Medulla oblongata (tissue), 1 donor: ENCODE data around the gene POLR1C.
"Not testable (repeated sequence)": the region's sequence is repeated elsewhere in the genome, so short reads cannot be mapped to it uniquely, and the experiment has no call there.

Experiments used
- DNase-seq: peaks from one replicate; pipeline ENCODE4 v3.0.0-alpha.2; 2015; ENCODE audit errors: extremely low spot score

The POLR1C gene

DNA sequence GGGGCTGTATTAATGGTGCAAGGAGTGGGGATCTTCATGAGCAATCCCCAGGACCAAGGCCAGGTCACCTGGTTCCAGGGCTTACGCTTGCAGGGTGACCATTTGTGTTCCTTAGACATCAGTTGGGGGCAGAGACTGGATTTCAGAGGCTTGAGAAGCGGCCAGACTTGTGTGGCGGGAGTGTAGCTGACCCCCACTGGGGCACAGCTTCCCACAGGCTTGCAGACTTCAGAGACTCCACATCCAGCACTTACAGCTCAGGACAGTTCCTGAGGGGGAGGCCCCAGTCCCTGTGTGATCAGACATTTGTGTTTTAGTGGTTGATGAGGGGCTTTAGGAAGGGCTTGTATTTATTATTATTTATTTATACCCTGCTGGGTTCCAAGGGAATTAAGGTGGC, 24.2 kb upstream of the POLR1C start:
- no peak for DNase-seq

GRCh38 chr6:43493230-43493629, 23.7 kb upstream of the POLR1C start:
- no peak for DNase-seq

DNA sequence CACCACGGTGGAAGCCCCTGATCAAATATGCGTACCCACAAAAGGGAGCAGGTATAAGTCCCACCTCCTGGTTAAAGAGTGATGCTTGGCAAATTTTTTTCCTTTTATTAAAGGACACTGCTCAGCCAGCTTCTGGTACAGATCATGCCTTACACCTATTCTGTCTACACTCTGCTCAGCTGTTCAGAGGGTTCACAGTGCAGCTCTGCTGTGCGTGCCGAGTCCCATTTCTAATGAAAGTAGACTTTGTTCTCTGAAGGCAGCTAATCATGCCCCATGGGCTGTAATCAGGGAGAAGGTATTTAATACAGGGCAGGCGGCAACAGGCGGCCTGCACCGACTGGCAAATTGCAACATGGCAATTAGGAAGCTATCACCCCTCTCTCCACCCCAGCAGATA, 23.1 kb upstream of the POLR1C start:
- DNase-seq = peak; percentile 62

DNA sequence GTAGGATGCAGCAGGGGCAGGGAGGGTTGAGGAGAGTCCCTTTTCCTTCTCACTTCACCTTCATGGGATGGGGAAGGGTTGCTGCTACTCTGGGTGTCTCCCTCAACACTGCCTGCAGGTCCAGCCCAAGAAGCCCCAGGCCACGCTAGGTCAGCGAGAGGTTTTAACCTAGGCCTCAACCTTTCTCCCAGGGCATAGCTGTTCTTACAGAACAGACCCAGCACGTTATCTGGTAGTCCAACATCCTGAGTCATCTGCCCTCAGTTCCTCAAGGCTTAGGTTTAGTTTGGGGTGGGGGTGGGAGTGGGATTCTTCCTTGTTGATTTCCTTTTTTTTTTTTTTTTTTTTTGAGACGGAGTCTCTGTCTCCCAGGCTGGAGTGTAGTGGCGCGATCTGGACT, 22.6 kb upstream of the POLR1C start:
- DNase-seq = no peak

GRCh38 chr6:43494766-43495165, 22.1 kb upstream of the POLR1C start:
- DNase-seq = no peak

GRCh38 chr6:43495409-43495941, 21.4 kb upstream of the POLR1C start:
- no peak for DNase-seq

- peak; percentile 36 for DNase-seq
Measured at GRCh38 chr6:43496370-43497128, 20.3 kb upstream of the POLR1C start.

- DNase-seq = no peak
Measured at GRCh38 chr6:43497129-43497396, 19.8 kb upstream of the POLR1C start.

DNA sequence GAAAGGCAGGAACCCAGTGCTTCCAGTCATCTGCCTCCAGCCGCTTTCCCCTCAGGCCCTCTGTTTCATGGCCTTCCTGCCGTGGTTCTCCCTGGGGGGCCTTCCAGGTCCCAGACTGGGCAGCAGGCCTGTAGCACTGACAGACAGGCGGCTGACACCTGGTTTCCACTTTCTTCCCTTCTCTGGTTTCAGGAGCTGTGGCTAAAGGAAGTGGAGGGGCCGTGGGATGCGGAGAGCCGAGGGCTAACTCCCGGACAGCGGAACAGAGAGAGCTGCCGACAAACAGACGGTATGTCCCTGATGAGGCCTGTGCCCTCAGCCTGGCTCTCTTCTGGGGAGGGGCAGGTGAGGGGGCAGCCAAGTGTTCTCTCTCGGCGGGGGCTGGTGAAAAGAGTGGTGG, 19.2 kb upstream of the POLR1C start:
- DNase-seq = no peak

GRCh38 chr6:43498291-43498690, 18.6 kb upstream of the POLR1C start:
- DNase-seq = not testable (repeated sequence)

DNA sequence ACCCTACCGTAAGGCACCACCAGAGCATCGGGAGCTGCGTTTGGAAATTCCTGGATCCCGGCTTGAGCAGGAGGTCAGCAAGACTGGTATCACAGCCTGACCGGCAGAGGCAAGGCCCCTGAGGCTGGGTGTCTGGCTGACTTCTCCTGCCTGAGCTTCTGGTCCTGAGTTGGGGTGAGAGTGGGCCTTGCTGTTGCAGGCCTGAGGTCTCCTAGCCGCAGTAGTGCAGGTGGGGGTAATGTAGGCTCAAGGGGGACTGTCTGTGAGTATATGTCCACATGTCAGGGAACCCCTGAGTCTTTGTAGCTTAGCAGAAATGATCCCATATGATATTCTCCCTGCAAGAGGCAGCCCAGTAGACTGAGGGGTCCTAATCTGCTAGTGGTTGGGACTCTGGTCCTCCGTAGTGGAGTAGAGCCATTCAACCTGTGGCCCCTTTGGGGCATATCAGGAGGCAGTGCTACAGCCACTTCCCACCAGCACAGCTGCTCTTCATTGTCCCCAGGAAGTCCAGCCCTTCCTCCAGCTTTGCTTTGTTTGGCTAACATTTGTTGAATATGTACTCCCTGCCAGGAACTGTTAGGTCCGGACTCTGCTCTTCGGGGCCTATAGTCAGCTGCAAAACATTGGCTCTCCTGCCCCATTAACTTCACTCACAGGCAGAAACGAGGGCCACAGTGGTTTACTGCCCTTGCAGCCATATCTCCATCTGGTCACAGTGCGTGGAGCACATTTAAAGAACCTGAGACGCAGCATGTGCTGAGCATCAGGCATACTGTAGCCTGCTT, 17.7 kb upstream of the POLR1C start:
- DNase-seq = no peak

- no peak for DNase-seq
Measured at GRCh38 chr6:43500921-43501320, 16.0 kb upstream of the POLR1C start.

- peak; percentile 56 for DNase-seq
Measured at GRCh38 chr6:43502666-43503065, 14.2 kb upstream of the POLR1C start.

GRCh38 chr6:43503443-43503842, 13.4 kb upstream of the POLR1C start:
- no peak for DNase-seq

- no peak for DNase-seq
Measured at GRCh38 chr6:43504756-43505593, 11.9 kb upstream of the POLR1C start.

DNA sequence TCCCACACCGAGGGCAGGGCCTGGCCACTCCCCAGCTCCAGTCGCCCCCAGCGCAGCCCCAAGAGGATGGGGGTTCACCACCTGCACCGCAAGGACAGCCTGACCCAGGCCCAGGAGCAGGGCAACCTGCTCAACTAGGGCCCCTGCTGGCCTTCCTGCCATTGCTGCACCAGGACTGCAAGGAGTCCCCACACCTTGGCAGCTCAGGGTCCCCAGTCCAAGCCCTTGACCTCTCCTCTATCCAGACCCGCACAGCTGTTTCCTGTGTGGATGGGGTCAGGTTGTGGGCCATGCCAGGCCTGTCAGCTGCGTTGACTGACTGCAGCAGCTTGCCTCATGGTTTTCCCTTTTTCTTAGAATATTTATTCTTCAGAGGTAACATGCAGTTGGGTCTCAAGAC, 11.2 kb upstream of the POLR1C start:
- DNase-seq = peak; percentile 1

- DNase-seq = no peak
Measured at GRCh38 chr6:43506171-43506570, 10.7 kb upstream of the POLR1C start.

DNA sequence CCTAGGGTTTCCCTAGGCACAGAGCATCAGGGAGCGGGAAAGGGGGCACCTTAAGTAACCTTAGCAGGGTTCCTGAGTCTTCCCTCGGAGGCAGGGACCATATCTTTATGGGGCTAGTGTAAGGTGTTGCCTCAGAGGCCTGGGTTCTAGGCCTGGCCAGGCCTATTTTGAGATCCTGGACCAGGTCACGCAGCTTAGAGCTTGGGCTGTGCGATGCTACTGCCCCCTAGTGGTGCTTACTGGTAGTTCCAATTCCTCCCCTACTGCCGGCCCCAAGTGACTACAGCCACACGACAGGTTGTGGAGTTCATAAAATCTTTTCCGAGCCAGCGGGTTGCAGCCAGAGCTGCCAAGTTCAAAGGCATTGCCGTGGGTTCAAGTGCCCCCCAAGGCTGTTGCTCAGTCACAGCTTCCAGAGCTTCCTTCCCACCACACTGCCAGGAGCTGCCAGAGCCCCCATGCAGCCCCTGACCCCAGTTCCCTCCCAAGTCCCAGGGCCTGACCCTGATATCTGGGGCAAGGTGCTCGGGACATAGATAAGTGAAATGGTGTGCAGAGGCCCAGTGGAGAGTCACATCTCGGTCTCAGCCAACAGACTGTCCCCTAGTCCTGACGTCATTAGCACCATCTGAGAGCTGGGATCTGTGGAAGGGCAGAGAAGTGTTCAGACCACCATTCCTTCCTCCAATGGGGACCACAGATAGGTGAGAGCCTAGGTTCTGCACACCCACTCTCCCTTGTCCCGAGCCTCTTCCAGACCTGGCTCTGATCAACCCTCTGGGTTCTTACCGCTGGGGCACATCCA, 10.0 kb upstream of the POLR1C start:
- peak; percentile 89 for DNase-seq

DNA sequence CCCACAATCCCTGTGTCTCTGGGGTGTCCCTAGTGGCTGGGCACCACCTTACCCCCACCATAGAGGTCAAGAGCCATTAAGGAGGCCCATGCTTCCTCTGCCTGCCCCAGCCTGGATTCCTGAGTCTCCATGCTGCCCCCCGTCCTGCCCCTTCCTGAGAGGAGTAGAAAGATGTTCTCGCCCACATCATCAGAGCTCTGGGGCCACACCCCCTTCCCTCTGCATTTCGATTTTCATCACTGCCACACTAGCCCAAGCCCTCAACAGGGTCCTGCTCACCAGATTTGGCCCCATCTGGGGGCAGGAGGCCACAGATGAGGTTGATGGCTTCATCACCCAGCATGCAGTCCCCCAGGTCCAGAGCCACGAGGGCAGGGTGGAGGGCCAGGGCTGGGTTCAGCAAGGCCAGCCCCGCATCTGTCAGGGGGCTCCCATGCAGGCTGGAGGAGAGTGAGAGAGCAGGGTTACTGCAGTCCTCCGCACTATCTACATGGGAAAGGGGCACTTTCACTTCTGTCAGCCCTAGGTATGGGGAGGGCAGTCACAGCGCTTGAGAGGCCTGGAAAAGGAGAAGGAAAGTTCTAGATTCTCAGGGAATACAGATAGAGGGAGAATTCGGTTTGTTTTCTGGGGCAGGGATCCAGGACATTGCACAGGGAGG, 8.3 kb upstream of the POLR1C start:
- no peak for DNase-seq

DNA sequence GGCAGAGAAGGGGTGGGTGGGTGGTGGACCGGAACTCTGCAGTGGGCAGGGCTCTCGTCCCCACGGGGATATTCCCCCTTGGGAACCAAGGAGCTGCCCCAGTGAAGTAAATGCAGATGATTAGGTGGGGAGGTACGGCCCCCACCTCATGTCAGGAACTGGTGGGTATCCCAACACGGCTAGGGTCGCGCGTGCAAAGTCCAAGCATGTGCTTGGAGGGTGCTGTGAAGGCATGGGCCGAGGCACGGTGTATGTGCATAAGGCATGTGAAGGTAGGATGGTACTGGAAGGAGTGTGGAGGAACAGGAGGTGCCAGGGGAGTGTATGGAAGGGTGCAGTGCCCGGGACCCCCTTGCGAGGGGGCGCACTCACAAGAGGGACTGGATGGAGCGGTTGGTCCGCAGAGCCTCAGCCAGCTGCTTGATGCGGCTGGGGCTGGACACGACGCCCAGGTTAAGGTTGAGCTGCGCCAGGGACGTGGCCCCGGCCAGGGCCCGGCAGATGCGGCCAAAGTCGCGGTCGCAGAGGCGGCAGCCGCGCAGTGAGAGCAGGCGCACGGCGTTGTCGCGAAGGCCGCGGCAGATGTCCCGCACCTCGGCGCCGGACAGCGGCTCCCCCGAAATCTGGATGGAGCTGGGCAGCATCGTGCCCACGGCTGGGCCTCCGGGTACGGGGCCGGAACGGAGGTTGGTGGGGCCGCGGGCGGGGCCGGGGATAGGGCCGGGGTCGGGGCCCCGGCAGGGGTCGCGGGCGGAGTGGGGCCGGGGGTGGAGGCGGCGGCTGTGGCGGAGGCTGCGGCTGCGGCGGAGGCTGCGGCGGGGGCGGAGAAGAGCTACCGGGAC, 7.5 kb upstream of the POLR1C start:
- no peak for DNase-seq
